GM21515 (cell line): ENCODE results near the gene PARP4.
"Not testable (repeated sequence)": the region's sequence is repeated elsewhere in the genome, so short reads cannot be mapped to it uniquely, and the experiment has no call there.

ENCODE experiments used
- ATAC-seq: cut with Tn5 transposase; IDR thresholded peaks from one replicate; pipeline ENCODE4 v1.9.1; 2021; ENCODE audit not compliant: unreplicated experiment

The PARP4 gene

DNA sequence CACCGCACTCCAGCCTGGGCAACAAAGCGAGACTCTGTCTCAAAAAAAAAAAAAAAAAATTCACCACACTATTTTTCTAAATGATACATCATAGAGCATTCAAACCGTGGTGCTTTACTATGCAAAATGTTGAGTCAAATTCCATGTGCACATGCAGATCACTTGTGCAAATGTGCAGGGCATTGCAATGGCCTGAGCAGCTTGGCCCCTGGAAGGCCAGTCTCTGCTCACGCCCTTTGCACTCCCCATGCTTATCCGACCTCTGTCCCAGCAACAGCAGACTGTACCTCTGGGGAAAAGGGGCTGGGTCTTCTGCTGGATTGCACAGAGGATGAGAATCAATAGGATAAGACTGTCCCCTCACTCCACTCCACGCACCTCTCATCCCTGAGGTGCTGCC lies 58.5 kb downstream of the PARP4 start:
- ATAC-seq, result no peak

DNA sequence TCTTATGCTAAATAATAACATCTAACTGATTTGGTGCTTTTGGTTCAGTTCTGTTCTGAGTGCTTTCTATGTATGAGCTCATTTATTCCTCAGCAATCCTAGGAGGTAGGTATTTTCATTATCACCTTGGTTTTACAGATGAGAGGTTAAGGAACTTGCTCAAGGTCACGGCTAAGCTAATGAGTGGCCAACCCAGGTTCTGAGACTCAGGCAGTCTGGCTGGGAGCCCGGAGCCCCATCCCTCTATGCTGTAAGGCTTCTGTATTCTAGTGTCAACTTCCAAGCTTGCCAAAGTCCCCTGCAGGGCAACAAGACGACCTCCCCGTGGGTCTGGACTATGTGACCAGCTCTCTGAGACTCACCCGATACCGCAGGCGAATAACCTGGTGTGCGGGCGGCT lies 60.5 kb downstream of the PARP4 start:
- no peak for ATAC-seq

DNA sequence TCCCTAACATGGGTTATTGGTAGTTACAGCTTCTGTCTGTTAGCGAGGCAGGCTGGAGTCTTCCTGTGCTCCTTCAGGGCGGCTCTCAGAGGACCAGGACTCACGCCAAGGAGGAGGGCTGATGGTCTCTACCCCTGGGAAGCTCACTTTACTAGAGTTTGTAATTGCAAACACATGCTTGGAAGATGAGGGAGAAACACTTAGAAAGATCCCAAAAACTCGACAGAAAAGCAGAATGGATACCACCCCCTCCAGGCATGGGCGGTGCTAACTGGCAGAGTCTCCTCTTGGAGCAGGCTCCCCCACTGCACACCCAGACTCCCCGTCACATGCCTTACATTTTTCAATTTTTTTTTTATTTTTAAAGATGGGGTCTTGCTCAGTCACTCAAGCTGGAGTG lies 62.0 kb downstream of the PARP4 start:
- ATAC-seq, result no peak

DNA sequence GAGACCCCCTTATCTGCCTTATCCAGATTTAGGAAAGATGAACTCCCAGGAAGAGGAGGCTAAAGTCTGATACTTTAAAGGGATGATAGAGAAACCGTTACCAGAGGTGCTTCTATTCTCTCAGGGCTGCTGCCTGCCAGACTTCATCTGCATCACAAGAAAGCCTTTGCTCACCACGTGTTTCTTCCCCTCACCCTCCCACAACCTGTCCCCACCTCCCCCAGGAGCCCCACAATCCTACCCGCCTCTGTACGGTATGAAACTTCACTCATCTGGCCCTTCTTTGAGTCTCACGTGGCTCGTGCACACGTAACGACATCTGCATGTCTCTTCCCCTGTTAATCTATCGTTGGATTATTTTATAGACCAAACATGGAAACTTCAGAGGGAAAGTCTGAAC lies 67.7 kb downstream of the PARP4 start:
- ATAC-seq, result not testable (repeated sequence)

DNA sequence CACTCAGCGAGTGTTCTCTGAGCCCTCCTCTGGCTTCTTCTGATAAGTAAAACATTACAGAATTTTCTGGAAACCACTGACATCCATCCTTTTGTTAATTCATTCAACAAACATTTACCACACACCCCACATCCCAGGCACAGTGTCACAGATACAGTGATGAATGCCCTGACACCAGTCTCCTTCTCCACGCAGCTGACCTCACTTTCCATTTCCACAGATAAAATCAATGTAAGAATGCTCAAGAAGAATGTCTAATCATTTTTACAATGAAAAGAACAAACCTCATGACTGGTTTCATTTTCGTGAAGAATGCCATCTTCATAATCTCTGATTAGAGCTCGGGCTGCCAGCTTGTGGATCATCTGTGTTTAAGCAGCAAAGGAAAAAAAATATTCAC lies 69.2 kb downstream of the PARP4 start:
- ATAC-seq, result no peak

DNA sequence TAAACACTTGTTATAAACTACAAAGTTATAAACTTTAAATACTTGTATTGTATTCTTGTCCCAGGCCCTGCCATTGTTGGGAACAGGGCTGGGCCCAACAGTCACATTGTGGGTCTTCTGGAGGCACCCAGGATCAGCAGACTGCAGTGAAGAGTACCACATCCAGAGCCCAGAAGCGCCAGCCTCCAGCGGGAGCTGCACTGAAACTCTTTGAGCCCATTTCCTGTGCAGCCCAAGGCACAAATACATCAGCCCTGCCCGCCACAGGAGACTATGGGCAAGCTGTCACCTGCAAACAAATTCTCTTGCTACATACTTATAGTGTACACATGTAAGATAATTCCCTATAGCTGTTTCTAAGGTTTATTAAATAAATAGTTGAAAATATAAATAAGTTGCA lies 86.5 kb downstream of the PARP4 start:
- not testable (repeated sequence) for ATAC-seq

DNA sequence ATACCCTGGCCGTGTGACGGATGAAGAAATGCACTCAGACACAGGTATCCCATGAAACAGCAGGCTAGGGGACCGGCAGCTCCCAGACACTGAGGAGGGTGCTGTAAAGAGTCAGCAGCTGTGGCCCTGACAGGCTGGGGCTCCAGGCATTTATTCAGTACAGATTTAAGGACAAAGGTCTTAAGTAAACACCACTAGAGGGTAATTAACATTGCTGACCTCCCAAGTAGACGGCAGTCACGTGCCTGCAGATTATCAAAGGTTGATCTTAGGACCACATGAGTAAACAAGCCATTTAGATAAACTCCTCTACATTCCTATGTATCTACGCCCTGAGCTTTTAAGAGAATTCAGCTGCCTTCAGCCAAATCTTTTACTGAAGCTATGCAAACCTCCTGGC lies 92.9 kb downstream of the PARP4 start:
- ATAC-seq, result not testable (repeated sequence)

DNA sequence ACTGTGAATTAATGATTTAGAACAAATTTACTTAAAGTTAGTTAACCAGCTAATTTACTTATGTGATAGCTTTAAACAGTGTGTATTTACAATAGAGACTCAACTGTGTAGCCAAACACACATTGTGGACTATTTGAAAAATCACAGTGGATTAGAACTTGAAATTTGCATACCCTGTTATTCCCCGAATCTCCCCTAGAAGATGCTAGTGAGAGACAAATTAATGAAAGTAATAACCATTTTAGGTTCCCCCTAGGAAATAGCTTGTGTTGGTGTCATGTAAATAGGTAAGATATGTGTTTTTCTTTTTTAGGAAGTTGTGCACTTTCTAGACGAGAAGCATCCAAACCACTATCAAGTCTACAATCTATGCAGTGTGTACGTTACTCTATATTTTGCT lies 104.7 kb downstream of the PARP4 start:
- no peak for ATAC-seq

DNA sequence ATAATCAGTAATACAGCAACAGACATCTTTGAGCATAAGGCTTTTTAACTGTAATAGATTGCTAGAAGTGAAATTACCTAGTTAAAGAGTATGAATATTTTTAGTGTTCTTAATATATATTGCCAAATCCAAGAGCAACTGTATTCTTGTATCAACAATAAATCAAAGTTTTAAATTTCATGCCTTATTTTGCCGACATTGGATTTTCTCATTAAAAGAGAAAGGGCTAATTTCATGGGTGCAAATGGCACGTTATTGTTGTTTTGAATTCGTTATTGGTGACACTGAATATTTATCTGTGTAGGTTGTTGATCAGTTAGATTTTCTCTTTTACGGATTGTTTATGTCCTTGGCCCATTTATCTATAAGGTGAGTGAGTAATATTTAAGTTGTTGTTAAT lies 106.1 kb downstream of the PARP4 start:
- no peak for ATAC-seq

DNA sequence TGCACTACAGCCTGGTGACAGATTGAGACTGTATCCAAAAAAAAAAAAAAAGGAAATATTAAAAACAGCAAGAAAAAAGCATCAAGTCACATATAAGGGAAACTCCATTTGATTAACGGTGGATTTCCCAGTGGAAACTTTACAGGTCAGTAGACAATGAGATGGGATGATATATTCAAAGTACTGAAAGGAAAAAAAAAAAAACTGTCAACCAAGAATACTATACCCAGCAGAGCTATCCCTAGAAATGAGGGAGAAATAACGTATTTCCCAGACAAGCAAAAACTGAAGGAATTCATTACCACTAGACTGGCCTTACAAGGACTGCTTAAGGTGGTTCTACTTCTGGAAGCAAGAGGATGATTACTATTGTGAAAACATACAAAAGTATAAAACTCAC lies 115.8 kb downstream of the PARP4 start:
- ATAC-seq, result no peak

DNA sequence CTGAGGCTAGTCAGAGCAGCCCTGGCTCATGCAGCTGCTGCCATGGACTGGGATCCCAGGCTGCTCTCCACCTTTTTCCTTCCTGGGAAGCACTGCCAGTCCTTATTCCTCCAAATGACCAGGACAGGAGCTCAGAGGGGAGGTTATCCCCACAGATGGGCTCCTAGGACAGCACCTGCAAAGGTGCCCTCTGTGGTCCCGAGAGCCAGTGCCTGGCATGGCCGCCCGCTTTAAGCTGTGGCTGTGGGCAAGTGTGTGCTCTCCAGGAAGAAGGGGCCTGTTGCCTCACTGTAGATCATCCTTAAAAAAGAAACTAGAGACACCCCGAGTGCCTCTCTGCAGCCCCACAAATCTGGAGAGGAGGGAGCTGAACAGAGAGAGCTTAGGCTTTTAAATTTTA lies 119.6 kb downstream of the PARP4 start:
- no peak for ATAC-seq

DNA sequence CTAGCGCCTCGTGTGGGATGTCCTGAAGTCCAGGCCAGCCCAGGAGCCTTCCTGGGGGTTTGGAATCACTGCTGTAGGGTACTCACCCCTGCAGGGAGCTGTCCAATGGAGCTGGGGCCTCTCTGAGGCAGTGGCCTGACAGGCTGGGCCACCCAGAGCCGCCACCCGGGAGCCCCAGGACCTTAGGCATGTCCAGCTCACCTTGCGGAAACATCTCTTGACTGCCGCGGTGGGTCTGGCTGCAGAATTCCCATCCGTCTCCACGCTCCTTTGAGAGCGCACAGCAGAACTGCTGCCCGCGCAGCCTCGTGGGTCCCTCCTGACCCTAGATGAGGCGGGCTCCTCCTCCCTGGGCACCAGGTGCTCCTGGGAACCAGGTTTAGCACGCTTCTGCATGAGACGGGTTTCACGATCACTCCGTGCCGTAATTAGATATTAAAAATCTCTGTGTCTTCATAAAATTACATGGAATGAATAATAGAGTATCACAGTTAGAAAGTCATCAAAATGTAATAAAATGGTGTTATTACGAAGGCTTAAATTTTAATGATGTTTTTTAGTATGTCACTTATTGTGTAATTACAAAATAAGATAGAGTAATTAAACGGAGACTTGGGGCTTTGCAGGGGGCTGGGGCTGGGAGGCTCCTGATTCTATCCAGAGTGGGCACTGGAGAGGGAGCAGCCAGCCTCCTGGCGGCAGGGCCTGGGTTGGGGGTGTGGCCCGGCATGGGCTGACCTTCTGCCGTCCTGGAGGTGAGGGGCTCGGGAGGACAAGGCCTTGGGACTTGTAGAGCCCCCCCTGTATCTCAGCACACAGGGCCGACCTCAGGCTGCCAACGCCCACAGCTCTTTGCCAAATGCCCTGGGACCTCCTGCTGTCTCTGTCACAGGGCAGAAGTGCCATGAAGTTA lies 120.6 kb downstream of the PARP4 start:
- ATAC-seq, result not testable (repeated sequence)

DNA sequence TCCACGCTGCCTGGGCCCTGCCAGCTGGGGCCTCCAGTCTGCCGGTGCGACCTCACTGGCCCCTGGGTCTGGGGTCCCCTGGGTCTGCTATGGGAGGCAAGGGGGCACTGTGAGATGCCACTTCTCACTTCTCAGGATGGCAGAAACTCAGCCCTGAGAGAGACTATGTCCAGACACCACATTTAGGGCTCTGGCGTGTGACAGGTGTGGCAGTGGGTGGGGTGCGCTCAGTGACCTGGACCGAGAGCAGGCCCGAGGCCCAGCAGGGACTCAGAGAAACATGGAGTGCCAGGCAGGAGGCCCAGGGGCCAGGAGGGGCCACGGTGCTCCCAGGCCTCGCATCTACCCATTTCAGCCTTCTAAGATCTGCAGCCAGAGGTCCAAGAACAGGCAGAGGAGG lies 121.8 kb downstream of the PARP4 start:
- not testable (repeated sequence) for ATAC-seq

DNA sequence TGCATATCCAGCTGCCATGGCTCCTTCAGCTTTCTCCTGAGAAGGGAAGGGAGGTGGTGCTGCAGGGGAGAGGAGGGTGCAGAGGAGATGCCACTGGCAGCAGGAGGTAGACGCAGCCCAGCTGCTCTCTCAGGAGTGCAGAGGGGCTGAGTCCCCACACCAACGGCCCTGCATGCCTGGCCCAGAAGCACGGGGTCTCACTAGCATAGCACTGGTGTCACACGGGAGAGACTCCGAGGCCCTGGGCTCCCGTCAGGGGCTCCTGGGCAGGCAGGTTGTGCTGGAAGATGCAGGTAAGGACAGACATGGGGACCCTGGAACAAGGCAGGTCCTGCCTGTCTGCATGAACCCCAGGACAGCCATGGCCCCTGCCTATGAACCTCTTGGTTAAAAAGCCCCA lies 123.1 kb downstream of the PARP4 start:
- no peak for ATAC-seq

DNA sequence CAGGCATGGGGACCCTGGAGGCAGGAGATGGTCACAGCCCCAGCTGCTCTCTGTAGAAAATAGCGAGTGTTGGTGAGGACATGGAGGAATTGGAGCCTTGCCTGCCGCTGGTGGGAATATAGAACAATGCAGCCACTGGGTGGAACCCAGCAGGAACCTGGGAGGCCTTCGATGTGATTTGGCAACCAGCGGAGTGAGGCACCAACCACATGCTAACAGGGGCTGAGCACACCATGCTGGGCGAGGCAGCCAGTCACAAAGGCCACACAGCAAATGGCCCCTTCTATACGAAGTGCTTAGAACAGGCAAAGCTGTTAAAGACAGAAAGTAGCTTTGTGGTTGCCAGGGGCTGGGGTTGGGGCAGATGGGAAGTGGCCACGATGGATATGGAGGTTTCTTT lies 123.8 kb downstream of the PARP4 start:
- not testable (repeated sequence) for ATAC-seq

DNA sequence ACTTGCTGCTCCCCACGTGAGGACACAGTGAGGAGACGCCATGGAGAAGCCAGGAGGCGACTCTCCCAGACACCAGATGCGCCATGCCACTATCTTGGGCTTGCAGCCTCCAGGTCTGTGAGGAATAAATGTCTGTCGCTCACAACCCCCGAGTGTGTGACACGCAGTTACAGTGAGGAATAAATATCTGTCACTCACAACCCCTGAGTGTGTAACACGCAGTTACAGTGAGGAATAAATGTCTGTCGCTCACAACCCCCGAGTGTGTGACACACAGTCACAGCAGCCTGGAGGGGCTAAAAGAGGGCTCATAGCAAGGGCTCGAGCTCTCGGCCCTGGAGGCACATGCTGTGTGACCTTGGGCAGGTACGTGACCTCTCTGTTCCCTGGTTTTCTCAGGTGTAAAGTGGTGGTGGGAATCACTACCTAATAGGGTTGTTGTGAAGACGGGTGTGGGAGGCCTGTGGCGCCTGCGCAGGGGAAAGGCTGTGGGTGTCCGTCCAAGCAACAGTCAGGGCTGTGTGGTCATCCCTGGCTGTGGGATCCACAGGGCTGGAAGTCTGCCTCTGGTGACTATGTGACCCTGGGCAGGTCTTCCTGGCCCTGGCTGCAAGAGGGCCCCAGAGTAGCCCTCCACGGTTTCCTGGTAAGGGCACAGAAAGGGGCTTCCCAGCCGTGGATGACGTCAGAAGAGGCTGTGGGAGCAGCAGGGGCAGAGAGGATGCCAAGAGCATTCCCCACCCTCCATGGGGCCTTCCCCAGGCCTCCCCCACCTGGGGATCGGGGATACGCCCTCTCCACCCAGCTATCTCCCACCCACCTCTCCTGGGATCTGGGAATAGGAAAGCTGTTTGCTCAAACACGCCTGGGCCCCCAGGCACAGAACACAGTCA lies 125.5 kb downstream of the PARP4 start:
- ATAC-seq, result no peak

DNA sequence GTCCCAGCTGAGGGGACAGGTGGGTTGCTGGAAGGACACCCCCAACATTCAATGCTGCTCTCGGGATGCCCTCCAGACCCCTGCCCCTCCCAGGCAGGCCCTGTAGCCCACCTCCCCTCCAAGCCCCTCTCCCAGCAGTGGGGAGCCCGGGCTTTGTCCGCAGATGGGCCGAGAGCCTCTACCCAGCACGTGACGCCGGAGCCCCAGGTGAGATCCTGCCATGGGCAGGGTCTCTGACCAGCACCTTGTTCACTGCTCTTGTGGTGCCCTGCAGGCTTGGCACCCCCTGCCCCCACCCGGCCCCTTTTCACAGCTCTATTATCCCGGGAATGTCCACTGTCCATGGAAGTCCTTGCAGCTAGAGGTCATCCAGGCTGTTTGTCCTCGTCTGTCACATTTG lies 126.7 kb downstream of the PARP4 start:
- no peak for ATAC-seq

DNA sequence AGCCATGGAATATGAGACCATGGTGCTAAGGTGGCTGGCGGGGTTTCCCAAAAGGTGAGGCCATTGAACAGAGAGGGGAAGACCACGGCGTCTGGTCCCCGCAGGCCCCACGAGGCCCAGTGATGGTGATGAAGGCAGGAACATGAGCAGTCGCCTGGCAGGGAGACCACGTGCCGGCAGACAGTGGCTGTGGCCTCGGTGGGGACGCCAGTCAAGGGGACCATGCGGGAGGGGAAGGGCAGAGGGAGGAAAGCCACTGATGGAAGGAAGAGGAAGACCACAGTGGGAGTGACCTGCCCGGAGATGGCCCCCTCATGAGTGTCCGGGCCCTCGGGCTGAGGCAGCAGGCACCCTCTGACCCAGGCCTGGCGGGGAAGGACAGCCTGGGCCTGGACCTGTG lies 127.6 kb downstream of the PARP4 start:
- not testable (repeated sequence) for ATAC-seq

DNA sequence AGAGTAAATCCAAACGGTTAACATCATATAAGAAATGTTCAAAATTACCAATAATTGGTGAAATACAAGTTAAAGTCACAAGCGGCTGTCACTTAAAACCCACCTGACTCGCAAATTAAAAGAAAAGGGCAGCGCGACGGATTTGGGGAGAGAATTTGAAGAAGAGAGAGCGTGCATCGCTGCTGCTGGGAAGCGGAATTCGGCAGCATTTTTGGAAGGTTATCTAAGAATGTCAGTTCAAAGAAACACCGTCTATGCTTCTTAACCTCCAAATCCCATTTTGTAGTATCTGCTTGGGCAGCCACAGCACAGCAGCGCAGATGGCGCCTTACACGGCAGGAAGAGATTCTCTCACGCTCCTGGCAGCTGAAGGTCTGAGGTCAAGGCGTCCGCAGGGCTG lies 128.5 kb downstream of the PARP4 start:
- not testable (repeated sequence) for ATAC-seq

DNA sequence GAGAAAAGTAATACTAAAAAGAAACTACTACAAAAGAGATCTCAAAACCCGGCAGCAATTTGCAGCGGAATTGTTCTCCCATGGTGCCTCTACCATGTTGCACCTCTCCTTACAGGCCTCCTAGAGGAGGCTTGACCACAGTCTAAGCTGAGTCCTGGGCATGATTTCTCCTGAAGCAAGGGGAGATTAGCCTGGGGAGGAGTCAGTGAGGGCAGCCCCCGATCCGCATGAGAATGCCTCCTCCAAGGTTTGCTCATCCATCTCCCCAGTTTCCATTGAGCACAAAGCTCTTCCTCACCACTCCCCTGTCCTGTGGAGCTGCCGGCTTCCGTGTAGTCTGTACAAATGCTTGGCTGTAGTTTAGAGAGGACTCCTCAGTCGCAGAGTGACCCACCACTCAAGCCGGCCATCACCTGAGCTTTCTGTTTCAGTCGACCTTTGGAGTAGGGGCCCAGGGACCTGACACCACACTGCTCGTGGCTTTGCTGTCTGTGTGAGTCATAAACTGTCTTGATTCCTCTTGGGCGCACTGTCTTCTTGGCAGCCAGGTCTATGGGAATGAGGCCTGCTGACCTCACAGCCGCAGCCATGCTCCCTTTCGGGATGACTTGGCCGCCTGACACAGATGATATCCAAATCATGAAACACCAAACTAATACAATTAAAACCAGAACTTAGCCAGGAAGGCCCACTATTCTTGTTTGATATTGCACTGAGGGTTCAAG lies 130.9 kb downstream of the PARP4 start:
- ATAC-seq, result no peak

DNA sequence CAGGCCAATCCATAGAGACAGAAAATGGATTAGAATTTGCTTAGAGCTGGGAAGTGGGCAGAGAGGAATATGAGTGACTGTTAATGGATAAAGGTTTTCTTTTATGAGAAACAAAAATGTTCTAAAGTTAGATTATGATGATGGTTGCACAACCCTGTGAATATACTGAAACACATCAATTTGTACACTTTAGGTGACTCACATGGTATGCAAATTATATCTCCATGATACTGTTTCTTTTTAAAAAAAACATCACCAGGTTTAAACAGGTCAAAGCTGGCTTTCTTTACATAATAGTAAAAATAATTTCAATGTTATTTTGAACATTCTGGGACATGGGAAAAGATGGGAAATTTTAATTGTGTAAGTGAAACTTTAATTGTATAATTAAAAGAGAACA lies 131.7 kb downstream of the PARP4 start:
- ATAC-seq, result not testable (repeated sequence)
